ENCODE data around the gene DSCAM.
"Not testable (repeated sequence)": the region's sequence is repeated elsewhere in the genome, so short reads cannot be mapped to it uniquely, and the experiment has no call there.

Gene DSCAM

DNA sequence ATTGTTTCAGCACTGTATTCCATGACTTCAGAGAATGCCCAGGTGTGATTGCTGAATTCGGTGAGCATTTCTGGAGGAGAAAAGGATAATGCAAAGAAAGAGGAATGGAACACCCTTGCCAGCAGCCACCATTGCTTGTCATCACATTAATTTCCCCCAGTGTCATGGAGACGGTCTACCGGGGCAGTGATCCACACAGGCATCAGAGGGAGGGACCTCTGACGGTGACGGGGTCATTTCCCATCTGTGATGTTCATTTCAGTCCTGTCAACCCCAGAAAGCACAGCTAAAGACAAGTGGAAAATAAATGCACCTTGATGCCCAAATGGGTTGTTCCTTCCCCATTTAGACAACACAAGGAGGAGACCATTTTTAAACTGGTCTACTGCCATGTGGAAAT lies 603.3 kb downstream of the DSCAM start:
- no peak for DNase-seq (ENCODE audit: low read depth in 2 of 2)

DNA sequence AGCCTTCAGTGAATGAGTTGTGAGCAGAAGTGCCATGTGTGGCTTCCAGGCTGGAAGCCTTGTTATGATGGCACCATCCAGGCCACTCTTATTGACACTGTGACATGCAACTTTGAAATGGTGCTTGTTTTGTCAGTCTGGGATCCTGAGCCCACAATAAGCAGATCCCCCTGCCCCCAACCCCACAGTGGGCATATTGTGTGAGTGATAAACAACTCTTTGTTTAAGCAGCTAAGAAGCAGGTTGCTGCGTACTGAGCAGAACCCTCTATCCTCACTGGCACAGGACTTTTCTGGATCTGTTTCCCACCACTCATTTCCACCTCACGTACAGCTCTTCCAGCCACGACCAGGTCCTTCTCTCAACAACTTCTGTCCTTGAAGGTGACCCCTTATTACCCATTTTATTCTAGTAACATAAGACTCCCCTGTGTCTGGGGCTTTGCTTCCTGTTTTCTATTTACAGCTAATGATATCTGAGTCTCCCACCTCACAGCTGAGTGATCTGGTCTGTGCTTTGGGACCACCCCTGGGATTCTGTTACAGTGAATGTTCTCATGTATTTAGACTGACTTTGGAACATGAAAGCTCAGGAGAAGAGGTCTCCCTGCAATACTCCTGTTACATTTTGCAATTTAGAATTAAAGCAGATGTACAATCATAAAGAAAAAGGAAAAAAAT lies 604.2 kb downstream of the DSCAM start:
- DNase-seq (ENCODE audit: low read depth in 2 of 2): no peak

DNA sequence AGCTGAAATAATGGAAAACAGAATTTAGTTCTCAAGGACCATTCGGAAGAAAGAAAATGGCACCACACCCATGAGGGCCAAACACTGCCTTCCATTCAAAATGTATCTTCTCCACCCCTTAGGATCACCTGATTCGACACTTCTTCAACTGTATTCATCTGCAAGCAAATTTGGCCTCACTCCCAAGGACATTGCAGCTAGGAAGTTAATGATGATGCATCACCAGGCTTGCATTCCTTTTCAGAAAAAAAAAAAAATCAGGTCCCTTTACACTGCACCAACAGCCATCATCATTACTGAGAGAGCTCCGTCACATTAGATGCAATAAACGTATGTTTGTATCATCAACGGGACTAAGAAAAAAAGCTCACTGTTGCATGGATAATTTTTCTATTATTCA lies 611.4 kb downstream of the DSCAM start:
- no peak for DNase-seq (ENCODE audit: low read depth in 2 of 2)

DNA sequence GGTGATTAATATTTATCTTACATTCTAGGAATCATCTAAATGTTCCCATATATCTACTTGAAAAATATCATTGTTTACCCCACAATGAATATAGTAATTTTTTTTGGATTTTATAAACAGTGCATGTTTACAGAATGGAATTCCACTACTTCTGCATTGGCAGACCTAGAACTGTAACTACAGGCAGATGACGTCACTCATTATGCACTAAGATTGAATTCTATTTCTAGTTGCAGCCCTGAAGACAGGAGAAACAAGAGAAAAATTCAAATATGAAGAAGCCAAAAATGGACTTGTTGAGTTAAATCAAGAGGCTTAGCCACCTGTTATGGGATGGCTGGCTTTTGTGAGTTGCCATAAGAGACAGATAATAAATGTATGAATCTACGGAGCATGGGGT lies 615.0 kb downstream of the DSCAM start:
- DNase-seq (ENCODE audit: low read depth in 2 of 2): no peak

DNA sequence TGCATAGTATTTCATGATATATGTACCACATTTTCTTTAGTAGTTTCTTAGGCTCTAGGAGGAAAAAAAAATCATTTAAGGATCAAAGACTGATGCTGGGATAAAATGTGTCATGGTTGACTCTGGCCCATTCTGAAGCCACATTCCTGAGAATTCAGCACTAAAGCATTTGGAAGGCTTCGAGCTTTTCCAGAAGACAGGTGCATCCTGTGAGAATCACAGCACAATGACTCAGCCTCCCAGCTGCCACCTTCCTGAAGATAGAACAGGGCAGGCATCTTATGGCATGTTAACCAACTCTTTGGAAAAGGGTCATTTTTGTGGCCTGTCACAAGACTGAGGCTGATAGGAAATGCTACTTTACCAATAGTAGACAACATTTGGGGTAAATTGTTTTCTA lies 619.9 kb downstream of the DSCAM start:
- DNase-seq (ENCODE audit: low read depth in 2 of 2): no peak

DNA sequence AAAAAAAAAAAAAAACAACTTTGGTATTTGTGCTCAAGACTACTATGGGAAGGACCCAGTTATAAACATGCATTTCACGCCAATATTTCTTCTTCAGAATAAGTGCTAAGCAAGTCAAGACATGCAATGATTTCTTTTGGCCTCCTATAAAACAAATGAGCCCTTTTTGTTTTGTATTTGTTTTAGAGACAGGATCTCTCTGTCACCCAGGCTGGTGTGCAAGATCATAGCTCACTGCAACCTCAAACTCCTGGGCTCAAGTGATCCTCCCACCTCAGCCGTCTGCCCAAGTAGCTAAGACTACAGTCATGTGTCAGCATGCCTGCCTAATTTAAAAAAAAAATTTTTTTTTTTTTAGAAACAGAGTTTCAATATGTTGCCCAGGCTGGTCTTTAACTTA lies 631.0 kb downstream of the DSCAM start:
- no peak for DNase-seq (ENCODE audit: low read depth in 2 of 2)

DNA sequence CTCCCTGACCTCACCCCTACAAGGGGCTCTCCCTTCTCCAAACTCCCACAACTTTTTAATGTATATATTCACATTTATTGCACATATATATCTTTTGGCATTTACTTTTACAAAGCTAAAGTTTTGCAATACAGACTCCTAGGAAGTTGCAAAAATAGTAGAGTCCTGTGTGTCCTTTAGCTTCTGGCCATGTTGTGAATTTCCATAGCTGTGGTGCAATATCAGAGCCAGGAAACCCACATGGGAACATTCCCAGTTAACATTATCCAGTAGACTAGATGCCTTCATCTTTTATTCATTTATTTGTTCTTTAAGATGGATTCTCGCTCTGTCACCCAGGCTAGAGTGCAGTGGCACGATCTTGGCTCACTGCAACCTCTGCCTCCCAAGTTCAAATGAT lies 636.7 kb downstream of the DSCAM start:
- DNase-seq (ENCODE audit: low read depth in 2 of 2): no peak

DNA sequence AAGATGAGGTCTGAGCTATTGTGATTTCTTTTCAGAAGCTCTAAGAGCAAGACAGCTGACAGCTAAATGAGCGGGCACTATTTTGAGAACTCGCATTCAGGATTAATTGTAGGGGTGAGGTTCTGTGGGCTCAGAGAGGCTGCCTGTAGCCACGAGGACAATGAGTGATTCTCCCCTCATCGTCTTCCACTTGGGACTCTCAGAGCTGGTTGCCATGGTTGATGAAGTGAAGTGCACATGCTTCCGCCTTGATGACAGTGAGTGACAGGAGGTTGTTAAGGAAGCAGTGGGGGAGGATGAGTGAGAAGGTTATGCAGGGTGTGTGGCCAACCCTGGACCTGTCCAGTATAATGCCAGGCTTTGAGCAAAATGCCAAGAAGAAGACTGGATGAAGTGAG lies 638.0 kb downstream of the DSCAM start:
- DNase-seq (ENCODE audit: low read depth in 2 of 2): no peak

DNA sequence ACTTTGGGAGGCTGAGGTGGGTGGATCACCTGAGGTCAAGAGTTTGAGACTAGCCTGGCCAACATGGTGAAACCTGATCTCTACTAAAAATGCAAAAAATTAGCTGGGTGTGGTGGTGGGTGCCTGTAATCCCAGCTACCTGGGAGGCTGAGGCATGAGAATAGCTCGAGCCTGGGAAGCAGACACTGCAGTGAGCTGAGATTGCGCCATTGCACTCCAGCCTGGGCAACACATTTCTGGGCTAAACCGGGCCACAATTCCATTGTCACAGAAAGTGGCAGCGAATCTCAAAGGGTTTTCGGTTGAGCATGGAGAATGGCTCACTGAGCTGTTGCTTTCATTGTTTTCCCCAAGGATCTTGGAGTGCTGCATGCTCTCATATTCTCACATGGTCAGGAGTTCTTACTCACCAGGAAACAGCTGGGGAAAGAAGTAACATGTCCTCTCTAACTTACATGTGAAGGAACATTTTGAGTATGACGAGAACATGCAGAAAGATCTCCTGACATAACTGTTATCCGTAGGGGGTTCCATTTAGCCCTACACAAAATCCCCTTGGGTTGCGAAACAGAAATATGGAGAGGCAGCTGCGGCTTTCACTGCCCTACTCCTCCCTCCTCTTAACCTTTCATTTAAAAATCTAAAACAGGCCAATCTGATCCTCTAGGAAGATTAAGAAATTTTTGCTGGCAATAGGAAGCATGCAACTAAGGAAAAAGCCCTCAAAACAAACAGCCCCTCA lies 638.6 kb downstream of the DSCAM start:
- no peak for DNase-seq (ENCODE audit: low read depth in 2 of 2)

DNA sequence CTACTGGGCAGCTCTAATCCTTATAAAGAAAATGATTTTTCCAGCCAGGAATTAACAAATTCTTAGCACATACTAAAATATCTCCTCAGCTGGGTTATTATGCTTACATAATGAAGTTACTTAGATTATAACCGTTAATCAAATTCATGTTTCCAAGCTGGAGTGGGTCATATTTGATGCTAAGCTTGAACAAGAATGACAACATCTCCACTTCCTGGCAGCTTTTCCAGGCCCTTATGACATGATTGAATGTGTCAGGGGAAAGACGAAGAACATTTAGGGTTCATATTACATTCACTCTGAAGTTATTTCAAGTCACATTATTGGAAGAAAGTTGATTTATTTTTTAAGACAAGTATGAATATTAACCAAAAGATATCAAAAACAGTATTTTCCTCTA lies 646.0 kb downstream of the DSCAM start:
- no peak for DNase-seq (ENCODE audit: low read depth in 2 of 2)

DNA sequence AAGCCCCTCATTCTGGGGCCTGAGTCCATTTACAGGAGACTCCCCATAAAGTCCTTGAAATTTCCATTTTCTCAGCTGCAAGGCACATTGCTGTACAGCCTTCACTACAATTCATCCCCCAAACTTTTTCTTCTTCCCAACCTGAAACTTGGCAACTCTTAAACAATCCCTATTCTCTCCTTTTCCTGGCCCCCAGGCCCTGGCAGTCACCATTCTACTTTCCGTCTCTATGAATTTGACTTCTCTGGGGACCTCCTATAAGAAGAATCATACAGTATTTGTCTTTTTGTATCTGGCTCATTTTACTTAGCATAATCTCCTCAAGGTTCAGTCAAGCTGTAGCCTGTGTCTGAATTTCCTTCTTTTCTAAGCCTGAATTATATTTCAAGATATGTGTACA lies 646.8 kb downstream of the DSCAM start:
- no peak for DNase-seq (ENCODE audit: low read depth in 2 of 2)

DNA sequence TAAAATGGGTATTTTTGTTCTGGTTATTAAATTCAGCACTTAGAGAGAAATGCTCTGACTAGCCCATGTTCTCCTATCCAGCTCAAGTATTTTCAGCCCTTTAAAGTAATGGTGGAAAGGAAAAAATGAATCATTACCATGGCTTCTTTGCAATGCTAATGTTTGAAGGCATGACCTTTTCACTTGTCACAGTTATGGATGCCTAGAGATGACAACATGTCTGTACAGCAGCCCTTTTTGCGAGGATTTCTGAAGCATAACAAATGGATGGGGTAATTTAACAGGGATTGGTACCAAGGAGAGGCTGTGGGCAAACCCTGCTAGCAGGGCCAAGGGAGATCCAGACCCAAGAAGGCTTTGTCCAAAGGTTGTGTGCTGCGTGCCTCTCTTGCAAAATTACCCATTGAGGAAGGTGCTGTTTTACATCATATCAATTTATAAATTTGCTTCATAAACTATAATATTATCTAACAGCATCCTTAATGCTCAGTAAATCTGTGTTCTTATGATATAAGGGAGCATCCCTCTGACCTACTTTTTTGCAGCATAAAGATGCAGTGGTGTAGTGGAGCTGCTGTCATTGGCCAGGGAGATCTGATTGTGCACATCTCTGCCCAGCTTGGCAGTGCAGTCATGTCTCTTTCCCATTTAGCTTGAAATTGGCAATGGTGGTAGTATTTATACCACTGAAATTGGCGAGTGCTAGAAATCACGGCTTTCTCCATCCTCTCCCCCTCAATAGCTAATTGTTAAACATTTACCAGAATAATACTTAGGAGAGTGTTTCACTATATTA lies 652.6 kb downstream of the DSCAM start:
- no peak for DNase-seq (ENCODE audit: low read depth in 2 of 2)

DNA sequence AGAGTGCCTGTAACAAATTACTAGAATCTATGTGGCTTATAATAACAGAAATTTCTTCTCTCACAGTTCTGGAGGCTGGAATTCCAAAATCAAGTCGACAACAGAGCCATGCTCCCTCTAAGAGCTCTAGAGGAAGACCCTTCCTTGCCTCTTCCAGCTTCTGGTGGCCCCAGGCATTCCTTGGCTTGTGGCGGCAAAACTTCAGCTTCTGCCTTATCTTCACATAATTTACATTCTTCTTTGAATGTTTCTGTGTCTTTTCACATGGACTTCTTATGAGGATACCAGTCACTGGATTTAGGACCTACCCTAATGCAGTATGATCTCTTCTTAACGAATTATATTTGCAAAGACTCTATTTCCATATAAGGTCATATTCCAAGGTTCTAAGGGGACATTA lies 655.3 kb downstream of the DSCAM start:
- DNase-seq (ENCODE audit: low read depth in 2 of 2): no peak

DNA sequence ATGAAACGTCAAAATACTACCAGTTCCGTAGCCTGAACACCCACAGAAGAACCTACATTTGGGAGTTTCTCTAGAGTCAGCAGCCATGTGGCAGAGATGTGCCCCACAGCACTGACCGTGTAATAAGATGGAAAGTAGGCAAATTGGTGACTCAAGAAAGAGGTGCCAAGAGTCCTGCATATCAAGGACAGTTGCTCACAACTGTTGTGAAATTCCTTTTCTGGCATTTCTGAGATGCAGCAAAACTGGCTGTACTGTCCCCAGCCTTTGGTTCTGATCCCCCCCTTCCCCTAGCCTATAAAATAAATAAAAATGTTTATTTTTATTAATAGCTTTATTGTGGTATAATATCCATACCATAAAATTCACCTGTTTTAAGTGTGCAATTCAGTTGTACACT lies 655.8 kb downstream of the DSCAM start:
- no peak for DNase-seq (ENCODE audit: low read depth in 2 of 2)

DNA sequence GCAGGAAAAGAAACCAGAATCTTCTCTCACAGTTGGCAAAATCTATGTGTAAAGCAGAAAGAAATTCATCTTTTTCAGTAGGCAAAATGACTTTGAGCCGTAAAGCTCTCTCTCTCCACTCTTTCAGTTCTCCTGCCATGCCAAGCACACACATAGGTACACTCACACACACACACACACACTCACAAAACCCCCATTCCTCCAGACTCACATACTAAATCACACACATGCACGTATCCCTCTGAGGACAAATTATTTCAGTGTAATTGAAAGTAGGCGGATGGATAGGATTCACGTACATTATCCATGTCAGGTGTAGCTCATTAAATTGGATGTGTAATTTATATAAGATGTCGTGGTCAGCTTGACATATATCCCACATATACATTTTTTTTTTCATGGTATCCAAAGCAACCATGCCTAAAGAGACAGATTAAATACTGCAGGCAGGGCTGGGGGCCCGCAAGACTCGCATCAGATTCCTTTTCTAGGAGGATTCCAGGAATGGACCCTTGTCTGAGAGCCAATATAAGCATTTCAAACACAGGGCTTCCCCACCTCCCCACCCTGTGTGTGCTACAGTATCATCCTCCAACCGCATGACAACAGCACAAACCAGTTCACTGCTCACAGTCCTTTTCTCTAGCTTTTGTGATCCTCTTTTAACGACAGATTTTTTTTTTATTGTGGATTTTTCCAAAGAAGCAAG lies 658.9 kb downstream of the DSCAM start:
- DNase-seq (ENCODE audit: low read depth in 2 of 2): no peak

DNA sequence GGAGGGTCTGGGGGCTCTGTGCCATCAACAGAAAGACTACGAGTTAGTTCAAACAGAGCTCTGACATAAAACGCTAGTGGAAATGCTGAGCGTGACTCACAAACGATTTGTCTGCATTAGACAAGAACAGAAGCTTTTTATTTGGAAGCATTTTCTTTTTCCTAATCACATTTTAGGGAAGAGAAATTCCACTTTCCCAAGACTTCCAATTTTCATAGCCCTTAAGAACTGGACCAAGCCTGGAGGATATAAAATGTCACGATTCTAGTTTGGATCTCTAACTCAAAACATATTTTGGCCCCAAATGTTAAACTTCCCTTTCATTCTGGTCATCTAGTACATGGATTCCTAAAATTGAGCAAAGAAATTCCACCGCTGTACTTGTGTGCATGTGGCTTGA lies 659.7 kb downstream of the DSCAM start:
- DNase-seq (ENCODE audit: low read depth in 2 of 2): no peak

DNA sequence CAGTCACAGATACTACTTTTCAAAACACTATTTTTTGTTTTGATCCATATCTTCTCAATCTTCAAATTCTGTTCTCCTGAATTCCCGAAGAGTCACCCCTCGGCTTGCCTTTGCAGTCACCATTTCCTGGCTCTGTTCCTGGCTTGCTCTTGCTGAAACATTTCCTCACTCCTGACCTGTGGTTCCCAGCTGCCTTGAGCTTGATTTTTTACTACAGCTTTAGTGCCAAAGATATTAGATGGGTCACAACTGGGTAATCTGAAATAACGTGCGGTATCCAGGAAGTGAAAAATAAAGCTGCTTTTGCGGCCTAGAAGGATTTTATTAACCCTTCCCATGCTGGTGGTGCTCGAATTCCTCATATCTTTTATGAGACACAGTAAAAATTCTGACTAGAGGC lies 660.9 kb downstream of the DSCAM start:
- DNase-seq (ENCODE audit: low read depth in 2 of 2): no peak

DNA sequence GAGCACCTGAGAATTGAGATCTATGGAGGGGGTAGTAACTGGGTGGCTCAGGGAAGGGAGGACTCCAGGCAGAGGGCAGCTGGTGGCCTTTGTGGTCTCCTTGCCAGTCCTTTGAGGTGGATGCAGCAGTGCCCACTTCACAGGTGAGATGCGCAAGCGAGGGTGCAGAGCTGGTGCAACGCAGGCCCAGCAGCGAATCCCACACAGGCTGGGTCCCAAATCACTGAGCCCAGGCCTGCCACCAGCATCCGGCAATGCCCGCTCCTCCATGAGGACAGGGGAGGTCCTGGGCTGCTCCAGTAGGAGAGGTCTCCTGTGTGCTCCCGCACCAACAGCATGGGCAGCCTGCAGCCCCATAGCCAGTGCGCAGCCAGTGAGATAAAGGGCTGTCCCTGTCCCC lies 661.8 kb downstream of the DSCAM start:
- no peak for DNase-seq (ENCODE audit: low read depth in 2 of 2)

DNA sequence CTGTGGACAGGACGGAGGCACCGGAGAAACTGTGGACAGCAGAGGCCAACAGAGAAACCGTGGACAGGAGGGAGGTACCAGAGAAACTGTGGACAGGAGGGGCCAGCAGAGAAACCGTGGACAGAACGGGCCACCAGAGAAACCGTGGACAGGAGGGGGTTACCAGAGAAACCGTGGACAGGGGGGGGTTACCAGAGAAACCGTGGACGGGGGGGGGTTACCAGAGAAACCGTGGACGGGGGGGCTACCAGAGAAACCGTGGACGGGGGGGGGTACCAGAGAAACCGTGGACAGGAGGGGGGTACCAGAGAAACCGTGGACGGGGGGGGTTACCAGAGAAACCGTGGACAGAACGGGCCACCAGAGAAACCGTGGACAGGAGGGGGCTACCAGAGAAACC lies 664.5 kb downstream of the DSCAM start:
- DNase-seq (ENCODE audit: low read depth in 2 of 2): not testable (repeated sequence)

DNA sequence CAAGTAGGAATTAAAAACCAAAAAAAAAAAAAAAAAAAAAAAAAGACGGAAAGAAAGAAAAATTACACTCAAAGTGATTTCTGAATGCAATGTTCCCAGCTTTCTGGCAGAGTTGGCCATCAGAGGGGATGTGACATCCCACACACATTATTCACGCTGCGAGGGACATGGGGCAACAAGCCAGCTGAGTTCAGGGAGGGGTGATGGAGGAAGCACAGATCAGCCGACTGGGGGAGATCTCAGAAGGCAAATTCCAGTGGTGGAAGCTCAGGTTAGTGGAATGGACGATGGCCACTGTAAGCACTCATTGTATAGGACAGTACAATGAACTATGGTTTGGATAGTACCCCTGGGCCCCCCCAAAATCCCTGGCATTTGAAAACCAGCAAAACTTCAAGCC lies 667.8 kb downstream of the DSCAM start:
- no peak for DNase-seq (ENCODE audit: low read depth in 2 of 2)

DNA sequence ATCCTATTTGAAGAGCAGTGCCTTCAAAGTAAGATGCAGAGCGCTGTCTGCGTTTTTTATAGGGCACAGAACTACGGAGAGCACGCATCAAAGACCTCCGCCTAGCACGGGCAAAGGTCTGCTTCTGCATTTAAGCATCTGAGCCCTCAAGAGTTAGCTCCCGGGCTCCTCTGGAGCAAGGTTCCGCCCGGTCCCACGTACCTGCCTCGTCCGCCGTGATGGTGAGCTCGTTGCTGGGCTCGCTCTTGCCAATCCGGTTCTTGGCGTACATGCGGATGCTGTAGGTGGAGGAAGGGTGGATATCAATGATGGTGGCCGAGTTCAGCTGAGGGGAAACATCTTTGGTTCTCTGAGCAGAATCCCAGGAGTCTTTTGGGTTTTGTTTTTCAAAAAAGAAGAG lies 668.2 kb downstream of the DSCAM start:
- no peak for DNase-seq (ENCODE audit: low read depth in 2 of 2)

DNA sequence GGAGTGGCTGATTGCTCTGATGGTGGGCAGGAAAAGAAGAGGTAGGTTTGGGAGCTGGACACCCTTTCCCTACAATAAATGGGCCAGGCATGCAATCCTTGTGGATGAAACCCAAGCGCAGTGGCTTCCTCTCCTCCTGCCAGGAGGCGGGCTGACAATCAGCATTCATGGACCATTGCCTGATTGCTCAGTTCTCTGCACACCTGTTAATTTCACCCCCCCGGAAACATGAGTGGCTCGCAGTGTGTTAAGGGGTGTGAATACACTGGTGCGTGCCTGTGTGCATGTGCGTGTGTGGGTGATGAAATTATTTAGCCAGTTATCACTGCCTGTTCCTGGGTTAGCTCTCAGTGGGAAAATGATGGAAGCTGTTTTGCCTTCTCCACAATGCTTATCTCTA lies 669.0 kb downstream of the DSCAM start:
- no peak for DNase-seq (ENCODE audit: low read depth in 2 of 2)

Data from stimulated activated CD8-positive, alpha-beta memory T cell treated with anti-CD3 and anti-CD28 coated beads, Interleukin-15, amount 100 ng/mL, for 48 hours (primary cell).